Loucy (cell line): ENCODE results near the gene C1orf174.

Experiments used
- H2AFZ ChIP-seq: fragments of 200-600 bp; sonication (generic); 2 replicates; pipeline ENCODE4 v1.6.0; 2016; ENCODE audit warnings: antibody characterized with exemption, mild to moderate bottlenecking, low read length, moderate library complexity
- H3F3A ChIP-seq: fragments of 200-600 bp; 2 replicates; pipeline ENCODE4 v1.6.0; 2016; ENCODE audit warnings: antibody characterized with exemption, low read depth, mild to moderate bottlenecking
- H3K27me3 ChIP-seq: fragments of 200-600 bp; sonication (generic); 2 replicates; pipeline ENCODE4 v1.6.1; 2014; ENCODE audit warnings: low read length, mild to moderate bottlenecking; ENCODE audit not compliant: insufficient read depth, poor library complexity, severe bottlenecking
- H3K36me3 ChIP-seq: fragments of 200-600 bp; sonication (generic); 2 replicates; pipeline ENCODE4 v1.6.1; 2016; ENCODE audit warnings: low read length; ENCODE audit not compliant: insufficient read depth
- H3K4me1 ChIP-seq: fragments of 200-600 bp; sonication (generic); 2 replicates; pipeline ENCODE4 v1.5.1; 2014; ENCODE audit warnings: low read length, mild to moderate bottlenecking; ENCODE audit not compliant: insufficient read depth, poor library complexity, severe bottlenecking
- H3K4me2 ChIP-seq: fragments of 200-600 bp; sonication (generic); 2 replicates; pipeline ENCODE4 v1.6.0; 2014; ENCODE audit warnings: antibody characterized with exemption, low read length, low read depth, mild to moderate bottlenecking; ENCODE audit not compliant: poor library complexity, severe bottlenecking
- H3K4me3 ChIP-seq: fragments of 200-600 bp; sonication (generic); 2 replicates; pipeline ENCODE4 v1.5.1; 2014; ENCODE audit warnings: low read length, mild to moderate bottlenecking, mixed read lengths; ENCODE audit not compliant: poor library complexity, severe bottlenecking
- H3K79me2 ChIP-seq: fragments of 200-600 bp; sonication (generic); 2 replicates; pipeline ENCODE4 v1.6.1; 2014; ENCODE audit warnings: low read length; ENCODE audit not compliant: insufficient read depth
- H3K9ac ChIP-seq: fragments of 200-600 bp; sonication (generic); 2 replicates; pipeline ENCODE4 v1.6.0; 2014; ENCODE audit warnings: mild to moderate bottlenecking, low read depth, low read length, moderate library complexity; ENCODE audit not compliant: poor library complexity, severe bottlenecking
- H3K9me2 ChIP-seq: fragments of 200-600 bp; sonication (generic); replicated peaks from 2 replicates; pipeline ENCODE4 v1.6.1; 2016; ENCODE audit warnings: low read depth, low read length, mixed read lengths
- H3K9me3 ChIP-seq: fragments of 200-600 bp; sonication (generic); 2 replicates; pipeline ENCODE4 v1.6.1; 2014; ENCODE audit warnings: mild to moderate bottlenecking, antibody characterized with exemption, low read length, low read depth; ENCODE audit not compliant: insufficient read depth
- H4K20me1 ChIP-seq: fragments of 200-600 bp; sonication (generic); 2 replicates; pipeline ENCODE4 v1.6.0; 2014; ENCODE audit warnings: antibody characterized with exemption, low read length, mild to moderate bottlenecking; ENCODE audit not compliant: insufficient read depth, poor library complexity, severe bottlenecking
- EZH2phosphoT487 ChIP-seq: fragments of 200-600 bp; IDR thresholded peaks from 2 replicates; pipeline ENCODE4 v1.6.1; 2018; ENCODE audit warnings: antibody characterized with exemption, mild to moderate bottlenecking, moderate library complexity, borderline replicate concordance
- TF ChIP-seq, protein P1 (sequence below): fragments of 200-600 bp; sonication (generic); conservative IDR thresholded peaks from 2 replicates; pipeline ENCODE4 v1.5.1; 2014; ENCODE audit warnings: mild to moderate bottlenecking, antibody characterized with exemption, low read length

The C1orf174 gene

DNA sequence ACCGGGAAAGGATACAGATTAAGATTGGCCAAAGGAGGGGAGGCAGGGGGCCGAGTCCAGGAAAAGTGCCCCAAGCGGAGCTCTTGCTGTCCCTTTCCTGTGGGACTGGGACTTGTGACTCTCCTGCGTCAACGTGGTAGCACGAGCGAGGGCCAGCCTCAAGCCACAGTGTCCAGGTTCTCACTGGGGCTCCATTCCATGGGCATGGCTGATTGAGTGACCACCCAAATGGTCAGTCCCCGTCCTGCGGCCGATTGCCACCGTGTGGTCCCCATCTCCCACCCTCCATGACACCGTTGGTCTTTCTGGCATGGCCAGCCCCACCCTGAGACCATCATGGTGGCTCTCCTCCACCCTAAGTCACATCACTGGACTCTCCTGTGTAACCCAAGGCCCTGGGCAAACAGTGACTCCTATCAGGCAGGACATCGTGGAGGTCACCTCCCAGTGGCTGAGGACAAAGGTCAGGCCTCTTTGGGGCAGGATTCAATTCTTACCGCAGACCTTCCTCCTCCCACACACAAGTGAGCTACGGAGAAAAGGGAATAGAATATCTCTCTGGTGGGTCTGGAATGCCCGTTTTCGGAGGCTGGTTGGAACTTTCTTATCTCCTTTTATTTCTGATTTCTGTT lies 8.9 kb upstream of the C1orf174 start:
- no peaks in the 10 kb centered on the region for H3K36me3 ChIP-seq
- H3K9me2 ChIP-seq = no peaks in the 10 kb centered on the region
- no peaks in the 10 kb centered on the region for H4K20me1 ChIP-seq
- H3K4me1 ChIP-seq = peaks cover 13% of the 10 kb centered on the region
- H2AFZ ChIP-seq = no peak overlapping the region
- TF ChIP-seq, protein P1, sequence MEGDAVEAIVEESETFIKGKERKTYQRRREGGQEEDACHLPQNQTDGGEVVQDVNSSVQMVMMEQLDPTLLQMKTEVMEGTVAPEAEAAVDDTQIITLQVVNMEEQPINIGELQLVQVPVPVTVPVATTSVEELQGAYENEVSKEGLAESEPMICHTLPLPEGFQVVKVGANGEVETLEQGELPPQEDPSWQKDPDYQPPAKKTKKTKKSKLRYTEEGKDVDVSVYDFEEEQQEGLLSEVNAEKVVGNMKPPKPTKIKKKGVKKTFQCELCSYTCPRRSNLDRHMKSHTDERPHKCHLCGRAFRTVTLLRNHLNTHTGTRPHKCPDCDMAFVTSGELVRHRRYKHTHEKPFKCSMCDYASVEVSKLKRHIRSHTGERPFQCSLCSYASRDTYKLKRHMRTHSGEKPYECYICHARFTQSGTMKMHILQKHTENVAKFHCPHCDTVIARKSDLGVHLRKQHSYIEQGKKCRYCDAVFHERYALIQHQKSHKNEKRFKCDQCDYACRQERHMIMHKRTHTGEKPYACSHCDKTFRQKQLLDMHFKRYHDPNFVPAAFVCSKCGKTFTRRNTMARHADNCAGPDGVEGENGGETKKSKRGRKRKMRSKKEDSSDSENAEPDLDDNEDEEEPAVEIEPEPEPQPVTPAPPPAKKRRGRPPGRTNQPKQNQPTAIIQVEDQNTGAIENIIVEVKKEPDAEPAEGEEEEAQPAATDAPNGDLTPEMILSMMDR = no peak
- no peak for TF ChIP-seq EZH2phosphoT487
- no peak overlapping the region for H3K4me2 ChIP-seq
- H3K4me3 ChIP-seq = no peak overlapping the region
- H3K79me2 ChIP-seq = no peaks in the 10 kb centered on the region
- no peaks in the 10 kb centered on the region for H3K27me3 ChIP-seq
- H3F3A ChIP-seq = no peaks in the 10 kb centered on the region
- H3K9ac ChIP-seq = no peak overlapping the region
- H3K9me3 ChIP-seq = no peaks in the 10 kb centered on the region

- no peaks in the 10 kb centered on the region for H3K27me3 ChIP-seq
- no peaks in the 10 kb centered on the region for H3K36me3 ChIP-seq
- H2AFZ ChIP-seq = no peak overlapping the region
- no peak overlapping the region for H3K9ac ChIP-seq
- H4K20me1 ChIP-seq = no peaks in the 10 kb centered on the region
- no peaks in the 10 kb centered on the region for H3F3A ChIP-seq
- no peaks in the 10 kb centered on the region for H3K9me2 ChIP-seq
- H3K4me2 ChIP-seq = no peak overlapping the region
- H3K79me2 ChIP-seq = no peaks in the 10 kb centered on the region
- no peak for TF ChIP-seq EZH2phosphoT487
- TF ChIP-seq, protein P1 = no peak
- no peak overlapping the region for H3K4me3 ChIP-seq
- no peaks in the 10 kb centered on the region for H3K9me3 ChIP-seq
- peaks cover 24% of the 10 kb centered on the region for H3K4me1 ChIP-seq
Observed at GRCh38 chr1:3907621-3908165, 7.6 kb upstream of the C1orf174 start.

DNA sequence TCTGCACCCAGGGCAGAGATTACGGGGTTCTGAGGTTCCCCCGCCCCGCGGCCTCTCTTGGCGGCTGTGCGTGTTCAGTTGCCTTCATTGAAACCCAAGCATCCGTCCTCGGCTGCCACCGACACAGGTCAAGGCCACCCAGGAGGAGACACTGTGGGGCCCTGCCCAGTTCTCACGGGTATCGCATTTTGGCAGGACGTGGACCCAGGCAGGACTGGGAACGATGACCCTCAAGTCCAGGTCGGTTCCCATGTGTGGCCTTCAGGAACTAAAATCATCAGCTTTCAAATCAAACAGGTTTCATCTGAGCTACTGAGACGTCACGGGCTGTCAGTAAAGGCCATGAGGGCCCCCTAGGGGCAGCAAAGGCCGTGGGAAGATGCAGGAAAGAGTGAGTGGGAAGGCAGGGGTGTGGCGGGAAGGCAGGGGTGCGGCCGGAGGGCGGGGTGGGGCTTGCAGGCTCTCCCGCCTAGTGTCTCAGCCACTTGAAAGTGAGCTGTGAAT lies 7.0 kb upstream of the C1orf174 start:
- no peak overlapping the region for H3K4me2 ChIP-seq
- no peaks in the 10 kb centered on the region for H3K9me3 ChIP-seq
- no peaks in the 10 kb centered on the region for H3K36me3 ChIP-seq
- H4K20me1 ChIP-seq = no peaks in the 10 kb centered on the region
- no peaks in the 10 kb centered on the region for H3K9me2 ChIP-seq
- H3K27me3 ChIP-seq = no peaks in the 10 kb centered on the region
- no peak overlapping the region for H2AFZ ChIP-seq
- H3K9ac ChIP-seq = no peak overlapping the region
- no peak overlapping the region for H3K4me3 ChIP-seq
- TF ChIP-seq, protein P1 = peak; percentile 65
- TF ChIP-seq EZH2phosphoT487 = no peak
- H3F3A ChIP-seq = no peaks in the 10 kb centered on the region
- H3K79me2 ChIP-seq = no peaks in the 10 kb centered on the region
- peaks cover 30% of the 10 kb centered on the region for H3K4me1 ChIP-seq
